LHCN-M2 (cell line): ENCODE results near the gene FMR1. TPM values are rescaled to one million over a fixed set of nuclear protein-coding genes. Genes with fewer than 3 reads are reported as not detected.

Source experiments
- total RNA-seq: library from RNA; depleted of rRNA; stranded (reverse); fragments of >200 nt; gene quantifications from 2 replicates; pipeline ENCODE4 v1.2.3, GENCODE V29; 2014; rRNA removed

Gene FMR1
- total RNA-seq, 1 experiment from 2014 or later = 26.9 TPM

Other genes with a start within 250 kb of the FMR1 start
- not detected in 2 replicates for gene FMR1NB, start 69.4 kb downstream of the FMR1 start, total RNA-seq